ENCODE data around the gene SVOPL. TPM values are rescaled to one million over a fixed set of nuclear protein-coding genes. Genes with fewer than 3 reads are reported as not detected.

Gene SVOPL
- total and polyA plus RNA-seq, 9 of the 15 experiments (the other 6 are each of a cell fraction or from before 2014, with no cell fraction given): 0.13 to 0.42 (median 0.20) TPM; not detected in 6

DNA sequence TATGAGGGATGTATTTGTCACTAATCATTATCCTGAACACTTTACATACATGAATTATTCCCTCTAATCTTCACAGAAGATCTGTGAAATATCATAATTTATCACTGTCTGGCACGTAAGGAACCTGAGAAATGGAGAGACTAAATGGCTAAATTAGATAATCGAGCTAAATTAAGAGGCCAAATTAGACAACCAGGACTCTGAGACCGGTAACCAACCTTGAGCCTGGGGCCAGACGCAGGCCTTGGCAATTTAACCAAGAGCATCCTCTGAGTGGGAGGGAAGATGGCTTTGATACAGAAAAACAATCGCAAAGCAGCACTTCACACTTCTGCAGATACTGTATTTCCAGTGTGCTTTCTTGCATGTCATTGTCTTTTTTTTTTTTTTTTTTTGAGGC is 21.4 kb downstream of the SVOPL start:
- ATAC-seq (no peak), FAIRE-seq (no peak), DNase-seq (ENCODE audit: extremely low read depth in 1 of 4, low spot score in 3 of 4) (no peak)
- H3K9ac ChIP-seq (ENCODE audit: insufficient read depth in 1 of 2, low read depth in 2 of 2, low read length in 2 of 2): no peak overlapping the region
- POLR2A ChIA-PET: no interaction called here
- H2AFZ ChIP-seq (ENCODE audit: low read depth, low read length): no peak overlapping the region
- peaks cover 41 to 54% of the 10 kb centered on the region in 2 experiments for H3K27me3 ChIP-seq (ENCODE audit: control insufficient read depth in 2 of 2, insufficient read depth in 2 of 2, low read length in 2 of 2)
- WGBS (ENCODE audit: insufficient coverage, low coverage, missing lambda C conversion rate): under 1% methylated on average over 5 of the region's 5 CpGs
- no peaks in the 10 kb centered on the region for H3K9me3 ChIP-seq (replicated peaks; ENCODE audit: control insufficient read depth, insufficient read depth, low read depth, low read length)
- CTCF ChIA-PET (ENCODE audit: low intra/inter-chr PET ratio): no interaction called here
- intact Hi-C loops (cut with micrococcal nuclease) (loop anchor here (10.0 kb wide), 1 partner anchor 185 kb away; no protein-coding TSS in a partner anchor), in situ Hi-C loops (cut with MboI) (no loop called here)
- no TSS peak for BruUV-seq (replicated peaks)
- H3K4me2 ChIP-seq (ENCODE audit: insufficient read depth, low read length): no peak overlapping the region
- H3K9me1 ChIP-seq (ENCODE audit: control insufficient read depth, insufficient read depth, low read length): no peaks in the 10 kb centered on the region
- H4K20me1 ChIP-seq (replicated peaks; ENCODE audit: control insufficient read depth, insufficient read depth, low read length): no peaks in the 10 kb centered on the region
- H3K36me3 ChIP-seq (ENCODE audit: control insufficient read depth, insufficient read depth, low read length): no peaks in the 10 kb centered on the region
- no peak overlapping the region for H3K4me3 ChIP-seq
- no peak overlapping the region for H3K27ac ChIP-seq (ENCODE audit: extremely low read depth, low read depth, low read length)
- H3K79me2 ChIP-seq (ENCODE audit: control insufficient read depth, insufficient read depth, low read length): no peaks in the 10 kb centered on the region
- no peaks in the 10 kb centered on the region for H3K4me1 ChIP-seq (replicated peaks in 1 of 2; ENCODE audit: control insufficient read depth in 2 of 2, insufficient read depth in 2 of 2, low read length in 2 of 2)
- TF ChIP-seq SP2 (IDR thresholded peaks at IDR 0.05; ENCODE audit: extremely low read depth, low read depth, low read length, poor library complexity, severe bottlenecking) (no peak), BRF1 (IDR thresholded peaks at IDR 0.05; ENCODE audit: borderline replicate concordance, extremely low read depth, insufficient read length) (no peak), TAF15 (IDR thresholded peaks at IDR 0.05; ENCODE audit: low read depth, low read length) (no peak), HLTF (IDR thresholded peaks at IDR 0.05) (no peak), POLR2G (IDR thresholded peaks at IDR 0.05; ENCODE audit: low read depth, low read length) (no peak), RAD21 (CRISPR knock-in tag; conservative IDR thresholded peaks at IDR 0.05 in 1 of 2, IDR thresholded peaks at IDR 0.05 in 1 of 2) (no peak), RREB1 (CRISPR knock-in tag; IDR thresholded peaks at IDR 0.05) (no peak), ZNF444 (CRISPR knock-in tag; IDR thresholded peaks at IDR 0.05) (no peak), MAZ (CRISPR knock-in tag; conservative IDR thresholded peaks at IDR 0.05 in 1 of 2, IDR thresholded peaks at IDR 0.05 in 1 of 2) (no peak), ZNF778 (CRISPR knock-in tag; IDR thresholded peaks at IDR 0.05) (no peak), SMARCB1 (IDR thresholded peaks at IDR 0.05; ENCODE audit: insufficient read length, low read depth) (no peak), POLR2B (IDR thresholded peaks at IDR 0.05; ENCODE audit: low read depth, partially characterized antibody) (no peak), NCOA4 (IDR thresholded peaks at IDR 0.05; ENCODE audit: partially characterized antibody) (no peak), ZNF324 (CRISPR knock-in tag; IDR thresholded peaks at IDR 0.05) (no peak), HNRNPH1 (optimal IDR thresholded peaks at IDR 0.05; ENCODE audit: low read depth, low read length) (no peak), ZNF583 (CRISPR knock-in tag; IDR thresholded peaks at IDR 0.05) (no peak)
- TF ChIP-seq, protein P1, sequence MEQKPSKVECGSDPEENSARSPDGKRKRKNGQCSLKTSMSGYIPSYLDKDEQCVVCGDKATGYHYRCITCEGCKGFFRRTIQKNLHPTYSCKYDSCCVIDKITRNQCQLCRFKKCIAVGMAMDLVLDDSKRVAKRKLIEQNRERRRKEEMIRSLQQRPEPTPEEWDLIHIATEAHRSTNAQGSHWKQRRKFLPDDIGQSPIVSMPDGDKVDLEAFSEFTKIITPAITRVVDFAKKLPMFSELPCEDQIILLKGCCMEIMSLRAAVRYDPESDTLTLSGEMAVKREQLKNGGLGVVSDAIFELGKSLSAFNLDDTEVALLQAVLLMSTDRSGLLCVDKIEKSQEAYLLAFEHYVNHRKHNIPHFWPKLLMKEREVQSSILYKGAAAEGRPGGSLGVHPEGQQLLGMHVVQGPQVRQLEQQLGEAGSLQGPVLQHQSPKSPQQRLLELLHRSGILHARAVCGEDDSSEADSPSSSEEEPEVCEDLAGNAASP (IDR thresholded peaks at IDR 0.05): no peak

All from K562 (cell line).